Caki2 (cell line): ENCODE measurements around the gene IGF2. TPM values are rescaled to one million over a fixed set of nuclear protein-coding genes. Genes with fewer than 3 reads are reported as not detected.
A peak's percentile ranks its signal among the peaks of the same experiment; 100 is the strongest.

Source experiments
- DNase-seq: peaks from one replicate; pipeline ENCODE4 v3.0.0-alpha.2; 2015; ENCODE audit warnings: low read depth
- in situ Hi-C: cut with HindIII; loops from 2 replicates; pipeline ENCODE4 v1.10.0; 2016; ENCODE audit warnings: low sequenced_read_pairs, low pct_unique_long_range_greater_than_20kb, mixed read lengths
- total RNA-seq: library from RNA; depleted of rRNA; stranded (reverse); fragments of >200 nt; shearing (Covaris generic); gene quantifications from 2 replicates; pipeline ENCODE4 v1.2.3, GENCODE V29; 2014; ENCODE audit warnings: low replicate concordance; rRNA removed

IGF2 gene
- total RNA-seq, 1 experiment from 2014 or later = 2.3 TPM

DNA sequence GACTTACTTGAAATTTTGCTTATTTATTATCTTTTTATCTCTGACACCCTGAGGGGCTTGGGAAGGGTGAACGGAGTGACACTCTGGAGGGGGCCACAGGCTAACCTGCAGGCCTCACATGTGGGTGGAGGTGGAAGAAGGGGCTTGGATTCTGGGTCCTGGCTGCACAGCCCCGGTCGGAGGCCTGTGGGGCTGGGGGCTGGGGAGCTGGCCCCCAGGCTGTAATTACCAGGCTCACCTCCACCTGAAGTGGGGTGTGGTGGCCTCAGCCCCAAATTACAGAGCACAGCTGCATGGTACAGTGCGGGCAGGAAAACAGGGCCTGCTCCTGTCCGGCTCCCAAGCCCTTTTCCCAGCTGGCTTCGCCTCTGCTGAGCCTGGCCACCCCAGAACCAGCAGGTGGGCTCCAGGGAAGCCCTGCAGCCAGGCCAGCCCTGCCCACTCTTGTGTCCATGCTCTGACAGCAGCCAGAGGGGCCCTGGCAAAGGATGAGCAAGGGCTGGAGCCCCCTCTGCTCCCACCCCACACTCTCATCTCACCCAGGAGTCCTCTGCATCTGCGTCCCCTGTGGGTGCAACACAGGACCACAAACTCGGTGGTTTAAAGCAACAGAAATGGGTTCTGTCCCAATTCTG is 48.0 kb downstream of the IGF2 start:
- no peak for DNase-seq
- in situ Hi-C loops = no loop called here

DNA sequence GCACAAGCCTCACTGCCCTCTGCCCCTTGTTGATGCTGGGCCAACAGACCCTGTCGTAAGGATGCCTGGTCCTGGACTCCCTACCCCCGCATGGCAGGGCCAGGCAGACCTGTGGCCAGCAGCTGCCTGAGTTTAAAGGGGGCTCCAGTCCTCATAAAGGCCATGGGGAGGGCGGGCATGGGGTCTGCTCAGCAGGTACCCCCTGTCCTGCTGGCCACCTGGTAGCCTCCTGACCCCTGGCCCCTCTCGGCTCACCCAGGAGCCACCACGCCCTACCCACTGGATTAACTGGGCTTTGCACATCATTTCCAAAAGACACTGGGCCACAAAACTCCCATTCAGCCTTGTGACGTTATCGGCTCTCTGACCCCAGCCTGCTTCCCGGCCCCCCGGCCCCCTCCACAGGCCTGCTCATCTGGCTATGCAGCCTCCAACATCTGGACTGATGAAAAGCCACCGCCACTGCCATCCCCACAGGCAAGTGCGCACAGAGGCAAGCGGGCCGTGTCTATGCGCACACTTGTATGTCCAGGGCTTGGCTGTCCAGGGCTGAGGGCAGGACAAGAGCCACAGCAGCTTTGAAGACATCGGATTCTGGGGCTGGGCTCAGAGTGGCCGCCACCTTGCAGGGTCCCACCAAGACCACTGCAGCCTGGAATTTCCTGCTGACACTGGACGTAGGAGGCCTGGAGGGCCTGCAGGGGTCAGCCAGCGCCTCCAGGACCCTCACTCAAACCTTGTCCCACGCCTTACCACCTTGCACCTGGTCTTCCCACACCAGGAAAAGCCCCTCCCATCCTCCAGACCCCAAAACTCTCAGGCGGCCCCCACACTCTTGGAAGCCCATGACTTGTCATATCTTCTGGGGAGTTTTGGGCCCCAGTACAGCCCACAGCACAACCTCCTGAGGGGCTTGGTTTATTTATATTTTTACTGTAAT is 48.7 kb downstream of the IGF2 start:
- in situ Hi-C loops = no loop called here
- no peak for DNase-seq

DNA sequence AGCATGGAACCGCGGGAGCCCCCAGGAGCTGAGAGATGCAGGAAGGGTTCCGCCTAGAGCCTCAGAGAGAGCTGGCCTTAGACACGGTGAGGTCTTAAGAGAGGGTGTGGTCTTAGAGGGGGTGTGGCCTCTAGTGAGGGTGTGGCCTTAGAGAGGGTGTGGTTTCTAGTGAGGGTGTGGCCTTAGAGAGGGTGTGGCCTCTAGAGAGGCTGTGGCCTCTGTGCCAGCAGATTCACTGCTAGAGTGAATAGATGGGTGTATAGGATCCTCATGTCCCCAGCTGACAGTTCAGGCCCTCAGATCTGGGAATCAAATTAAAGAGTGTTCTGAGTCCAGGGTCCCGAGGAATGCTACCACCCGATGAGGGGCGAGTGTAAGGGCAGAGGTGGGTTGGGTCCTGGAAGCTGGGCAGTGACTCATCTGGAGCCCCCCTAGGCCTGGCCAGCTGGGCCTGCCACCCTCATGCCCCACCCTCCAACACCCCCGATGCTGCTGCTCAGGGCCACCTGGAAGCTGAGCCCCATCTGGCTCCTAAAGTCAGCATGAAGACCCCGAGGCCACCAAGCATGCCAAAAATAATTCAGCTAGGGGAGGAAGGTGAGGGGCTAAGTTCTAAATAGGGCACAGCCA is 49.5 kb downstream of the IGF2 start:
- in situ Hi-C loops = no loop called here
- DNase-seq = peak; percentile 71

DNA sequence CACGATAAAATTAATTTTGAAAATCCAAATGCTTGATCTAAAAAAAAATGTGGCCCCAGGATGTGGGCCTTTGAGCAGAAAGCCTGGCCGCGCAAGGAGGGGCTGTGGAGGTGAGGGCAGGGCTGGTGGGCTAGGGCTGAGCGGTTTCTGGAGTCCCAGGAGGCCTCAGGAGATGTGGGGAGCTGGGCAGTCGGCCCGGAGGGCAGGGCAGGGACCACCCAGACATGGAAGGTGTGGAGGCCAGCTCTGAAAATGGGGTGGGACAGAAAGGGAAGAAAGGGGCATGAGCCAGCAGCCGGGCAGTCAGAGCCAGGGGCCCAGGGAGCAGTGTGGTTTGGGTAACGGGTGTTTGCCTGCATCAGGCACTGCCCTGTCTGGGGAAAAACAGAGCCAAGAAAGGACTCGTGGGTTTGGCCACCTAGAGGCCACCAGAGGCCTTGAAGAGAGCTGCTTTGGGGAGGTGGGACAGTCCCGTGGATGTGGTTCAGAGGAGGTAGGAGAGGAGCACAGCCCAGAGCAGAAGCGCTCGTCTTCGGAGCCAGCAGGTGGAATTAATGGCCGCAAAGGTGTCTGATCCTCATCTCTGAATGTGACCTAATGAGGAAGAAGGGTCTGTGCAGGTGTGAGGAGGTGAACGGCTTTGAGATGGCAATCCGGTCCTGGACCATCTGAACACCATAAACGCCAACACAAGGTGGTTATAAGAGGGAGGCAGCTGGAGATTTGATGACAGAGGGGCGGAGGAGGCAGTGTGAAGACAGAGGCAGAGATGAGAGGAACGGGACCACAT is 50.2 kb downstream of the IGF2 start:
- in situ Hi-C loops = no loop called here
- no peak for DNase-seq

DNA sequence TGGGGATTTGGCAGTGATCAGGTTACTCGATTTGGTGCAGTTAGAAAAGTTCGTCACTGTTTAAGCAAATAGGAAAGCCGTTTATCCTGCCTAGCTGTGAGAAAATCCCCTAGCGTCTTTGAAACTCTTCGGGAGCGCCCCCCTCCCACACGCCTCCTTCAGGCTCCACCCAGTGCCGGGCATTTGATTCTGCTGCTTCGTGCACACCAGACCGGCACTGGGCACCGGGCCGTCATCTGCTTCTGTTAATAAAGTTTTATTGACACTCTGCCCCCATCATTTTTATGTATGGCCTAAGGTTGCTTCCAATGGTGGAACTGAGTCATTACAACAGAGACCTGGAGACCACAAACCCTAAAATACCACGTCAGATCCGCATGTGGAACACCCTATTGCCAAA is 50.9 kb downstream of the IGF2 start:
- no peak for DNase-seq
- in situ Hi-C loops = no loop called here

DNA sequence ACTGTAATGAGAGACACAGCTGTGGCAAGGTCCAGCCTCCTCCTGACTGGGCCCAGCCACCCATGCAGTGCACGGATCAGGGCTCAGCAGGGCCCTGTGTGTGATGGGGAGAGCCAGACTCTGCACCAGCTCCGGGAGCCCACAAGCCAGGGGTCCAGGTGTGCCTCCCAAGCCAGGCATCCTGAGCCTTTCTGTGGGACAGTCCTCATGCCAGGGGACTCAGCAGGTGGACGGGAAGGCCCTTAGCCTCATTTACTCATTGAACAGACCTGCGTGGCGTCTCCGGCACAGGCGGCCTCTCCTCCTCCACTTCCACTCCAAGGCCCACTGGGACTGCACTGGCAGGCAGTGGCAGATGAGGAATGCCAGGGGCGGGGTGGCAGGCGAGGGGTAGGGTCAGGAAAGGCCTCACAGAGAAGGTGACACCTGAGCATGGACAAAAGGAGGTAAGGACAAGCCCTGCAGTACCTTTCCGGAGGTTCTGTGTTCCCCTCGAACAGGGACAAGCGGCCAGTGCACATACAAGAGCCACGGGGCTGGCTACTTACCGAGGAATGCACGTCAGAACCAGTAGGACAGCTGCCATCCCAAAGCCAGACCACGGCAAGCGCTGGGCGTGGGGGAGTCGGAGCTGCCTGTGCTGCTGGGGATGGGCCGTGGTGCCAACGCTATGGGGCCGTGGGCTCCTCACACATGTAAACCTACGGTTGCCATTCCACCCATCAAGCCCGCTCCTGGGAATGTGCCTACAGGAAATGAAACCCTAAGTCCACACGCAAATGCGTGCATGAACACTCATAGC is 52.7 kb downstream of the IGF2 start:
- DNase-seq = no peak
- in situ Hi-C loops = no loop called here

DNA sequence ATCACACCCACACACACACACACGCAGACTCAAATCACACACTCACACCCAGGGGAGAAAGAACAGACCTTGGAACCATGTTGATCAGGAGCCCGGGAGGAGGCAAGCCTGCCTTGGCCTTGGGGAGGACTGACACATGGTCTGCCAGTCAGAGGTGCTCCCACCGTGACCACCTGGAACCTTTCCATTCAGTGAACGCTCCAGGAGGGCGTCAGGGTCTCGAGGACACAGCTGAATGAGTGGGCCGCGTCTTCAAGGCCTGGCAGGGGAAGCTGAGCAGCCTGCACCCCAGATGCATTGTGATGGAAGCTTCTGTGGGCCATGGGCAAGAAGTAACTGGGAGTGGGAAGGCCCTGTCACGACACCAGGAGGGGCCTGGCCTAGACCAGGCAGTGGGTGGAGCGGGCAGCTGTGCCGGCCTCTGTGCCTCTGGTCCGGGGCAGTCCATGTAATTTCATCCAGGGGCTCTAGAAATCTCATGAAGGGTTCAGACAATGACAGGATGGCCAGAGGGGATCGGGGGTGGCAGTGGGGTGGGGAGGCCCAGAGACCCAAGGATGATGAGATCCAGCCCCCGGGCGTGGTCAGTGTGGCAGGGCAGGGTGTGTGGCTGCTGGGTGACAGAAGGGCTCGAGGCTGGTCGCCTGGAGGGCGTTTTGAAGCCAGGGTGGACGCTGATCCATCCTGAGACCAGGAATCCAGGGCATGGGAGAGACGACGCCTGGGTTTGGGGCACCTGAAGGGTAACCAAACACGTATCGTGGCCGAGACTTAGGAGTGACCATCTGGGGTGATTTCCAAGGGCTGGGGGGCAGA is 53.7 kb downstream of the IGF2 start:
- DNase-seq = no peak
- in situ Hi-C loops = no loop called here

DNA sequence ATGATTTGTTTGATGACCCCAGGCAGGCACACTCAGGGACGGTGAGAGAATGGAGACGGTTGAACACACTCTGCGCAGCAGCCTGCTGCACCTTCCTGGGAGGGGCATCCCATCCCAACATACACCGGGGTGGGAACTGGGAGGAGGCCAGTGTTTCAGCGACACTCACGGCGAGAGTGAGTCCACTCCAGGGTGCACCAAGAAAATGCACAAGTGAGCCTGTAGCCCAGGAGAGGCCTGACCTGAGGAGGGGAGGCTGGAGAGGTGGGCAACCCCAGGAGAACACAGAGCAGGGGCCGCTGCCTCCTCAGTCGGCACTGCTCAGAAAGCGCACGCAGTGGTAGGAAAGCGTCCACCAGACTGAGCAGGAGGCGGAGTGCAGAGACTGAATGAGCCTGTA is 54.5 kb downstream of the IGF2 start:
- in situ Hi-C loops = no loop called here
- DNase-seq = no peak

Other genes starting within 250 kb of the IGF2 start
- not detected in 2 replicates for gene PRR33, start 247.5 kb downstream of the IGF2 start, total RNA-seq
- not detected in 2 replicates for gene TNNT3, start 219.7 kb downstream of the IGF2 start, total RNA-seq
- 156 and 211 TPM in 2 replicates for gene MRPL23, start 192.1 kb downstream of the IGF2 start, total RNA-seq
- 5.6 and 9.3 TPM in 2 replicates for gene H19, start 141.5 kb downstream of the IGF2 start, total RNA-seq
- not detected in 2 replicates for gene INS, start 21.8 kb upstream of the IGF2 start, total RNA-seq
- gene TH, start 32.4 kb upstream of the IGF2 start, total RNA-seq = not detected in 2 replicates
- gene ASCL2, start 131.2 kb upstream of the IGF2 start, total RNA-seq = not detected in 2 replicates
- 0.68 TPM in 1 of 2 replicates, not detected in the other for gene C11orf21, start 162.5 kb upstream of the IGF2 start, total RNA-seq
- not detected in 2 replicates for gene TSPAN32, start 162.6 kb upstream of the IGF2 start, total RNA-seq
- 88.8 and 134 TPM in 2 replicates for gene CD81, start 237.9 kb upstream of the IGF2 start, total RNA-seq